ENCODE results near the gene FBXO2.

- TF ChIP-seq POLR2AphosphoS5 (IDR thresholded peaks at IDR 0.05; ENCODE audit: low read depth, low read length) = no peak
- no peak for TF ChIP-seq POLR2A (IDR thresholded peaks at IDR 0.05; ENCODE audit: low read depth, low read length)
Measured at GRCh38 chr1:11623702-11624101, 30.5 kb downstream of the FBXO2 start.
